Measurements from ENCODE around the gene MAMLD1.

The MAMLD1 gene

DNA sequence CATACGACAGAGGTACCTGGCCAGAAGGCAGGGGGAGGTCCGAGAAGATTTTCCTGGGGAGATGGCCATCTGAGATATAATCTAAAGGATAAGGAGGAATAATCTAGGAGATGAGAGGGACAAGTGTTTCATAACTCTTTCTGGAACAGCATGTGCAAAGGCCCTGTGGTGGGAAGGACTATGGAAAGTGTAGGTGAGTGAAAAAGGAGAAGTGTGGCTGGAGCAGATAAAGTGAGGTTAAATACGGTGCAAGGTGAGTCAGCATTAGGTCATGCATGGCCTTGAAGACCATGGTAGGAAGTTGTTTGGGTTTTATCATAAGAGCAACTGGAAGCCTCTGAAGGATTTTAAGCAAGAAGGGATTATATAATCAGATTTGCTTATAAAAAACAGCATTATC is 170.7 kb downstream of the MAMLD1 start:
- DNase-seq (ENCODE audit: low read depth) = no peak

DNA sequence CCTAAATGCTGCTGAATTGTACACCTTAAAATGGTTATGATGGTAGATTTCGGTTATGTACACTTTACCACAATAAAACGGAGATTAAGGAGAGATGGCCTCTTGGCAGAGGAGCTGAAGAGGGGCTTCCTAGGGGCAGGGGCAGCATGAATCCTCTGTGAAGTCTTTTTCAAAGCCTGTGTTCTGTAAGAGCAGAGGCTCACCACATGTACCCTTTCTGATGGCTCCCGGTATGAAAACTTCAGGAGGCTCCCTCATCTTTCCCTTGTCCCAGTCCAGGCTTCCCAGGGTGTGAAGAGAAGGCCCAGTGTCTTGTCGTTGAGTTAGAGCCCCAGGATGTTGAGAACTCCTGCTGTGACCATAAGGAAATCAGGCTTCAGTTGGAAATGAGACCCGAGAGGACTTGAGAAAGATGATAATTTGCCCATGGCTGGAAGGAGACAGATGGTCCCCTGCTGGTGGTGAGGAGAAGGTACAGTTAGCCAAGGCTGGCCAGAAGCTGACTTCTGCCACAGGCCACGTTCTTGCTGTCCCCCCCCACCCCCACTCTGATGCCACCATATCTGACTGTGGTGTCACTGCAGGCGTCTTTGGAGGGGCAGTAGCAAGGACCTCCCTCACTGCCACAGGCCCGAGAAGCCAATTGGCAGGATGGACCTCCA is 173.5 kb downstream of the MAMLD1 start:
- DNase-seq (ENCODE audit: low read depth) = no peak

DNA sequence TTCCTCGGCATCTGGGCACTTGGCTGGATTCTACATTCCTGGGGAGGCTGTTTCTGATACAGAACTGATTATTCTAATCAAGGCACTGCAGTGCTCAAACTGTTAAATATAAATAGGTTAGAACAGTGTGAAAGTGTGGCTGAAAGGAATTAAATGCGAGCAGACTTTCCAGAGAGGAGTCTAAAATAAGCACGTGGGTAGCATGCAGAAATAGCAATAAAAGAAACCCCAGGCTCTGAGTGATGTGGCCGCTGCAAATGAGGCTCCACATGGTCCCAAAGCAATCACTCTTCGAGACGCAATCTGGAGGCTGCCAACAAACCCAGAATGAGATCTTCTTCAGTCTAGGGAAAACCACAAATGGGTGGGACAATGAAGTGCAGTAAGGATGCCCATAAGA is 174.7 kb downstream of the MAMLD1 start:
- no peak for DNase-seq (ENCODE audit: low read depth)

DNA sequence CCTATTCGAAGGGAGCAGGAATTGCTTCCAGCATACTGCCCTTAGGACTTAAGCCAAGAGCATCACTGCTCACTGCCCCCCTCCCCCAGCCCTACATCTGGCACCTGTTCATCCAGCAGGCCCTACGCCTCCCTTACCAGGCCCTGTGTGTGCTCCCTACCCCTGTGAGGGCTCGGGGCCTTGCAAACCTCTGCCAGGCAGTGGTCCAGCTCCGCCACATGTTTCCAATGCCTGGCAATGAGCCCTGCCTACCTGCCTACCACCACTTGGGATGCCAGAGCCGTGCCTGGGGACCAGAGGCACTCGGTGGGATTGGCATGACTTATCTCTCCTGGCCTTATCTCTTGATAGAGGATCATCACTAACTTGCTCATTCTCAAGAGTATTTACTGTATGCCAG is 177.8 kb downstream of the MAMLD1 start:
- DNase-seq (ENCODE audit: low read depth) = no peak

DNA sequence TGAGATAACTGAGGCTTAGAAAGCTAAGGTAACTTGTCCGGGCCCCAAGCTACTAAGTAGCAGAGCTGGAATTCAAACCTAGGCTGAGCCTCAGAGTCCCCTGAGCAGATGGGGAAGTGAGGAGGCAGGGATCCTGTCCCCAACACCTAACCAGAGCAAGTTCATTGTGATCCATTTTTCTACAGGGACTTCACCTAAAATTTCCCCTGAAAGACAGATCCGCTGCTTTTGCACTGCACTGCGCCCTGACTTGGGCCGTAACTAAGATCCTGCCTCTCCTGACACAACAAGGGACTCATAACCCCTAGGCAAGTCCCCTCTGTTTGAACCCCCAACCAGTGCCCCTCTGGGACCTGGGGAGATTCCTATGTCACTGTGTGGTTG is 179.7 kb downstream of the MAMLD1 start:
- DNase-seq (ENCODE audit: low read depth) = no peak

DNA sequence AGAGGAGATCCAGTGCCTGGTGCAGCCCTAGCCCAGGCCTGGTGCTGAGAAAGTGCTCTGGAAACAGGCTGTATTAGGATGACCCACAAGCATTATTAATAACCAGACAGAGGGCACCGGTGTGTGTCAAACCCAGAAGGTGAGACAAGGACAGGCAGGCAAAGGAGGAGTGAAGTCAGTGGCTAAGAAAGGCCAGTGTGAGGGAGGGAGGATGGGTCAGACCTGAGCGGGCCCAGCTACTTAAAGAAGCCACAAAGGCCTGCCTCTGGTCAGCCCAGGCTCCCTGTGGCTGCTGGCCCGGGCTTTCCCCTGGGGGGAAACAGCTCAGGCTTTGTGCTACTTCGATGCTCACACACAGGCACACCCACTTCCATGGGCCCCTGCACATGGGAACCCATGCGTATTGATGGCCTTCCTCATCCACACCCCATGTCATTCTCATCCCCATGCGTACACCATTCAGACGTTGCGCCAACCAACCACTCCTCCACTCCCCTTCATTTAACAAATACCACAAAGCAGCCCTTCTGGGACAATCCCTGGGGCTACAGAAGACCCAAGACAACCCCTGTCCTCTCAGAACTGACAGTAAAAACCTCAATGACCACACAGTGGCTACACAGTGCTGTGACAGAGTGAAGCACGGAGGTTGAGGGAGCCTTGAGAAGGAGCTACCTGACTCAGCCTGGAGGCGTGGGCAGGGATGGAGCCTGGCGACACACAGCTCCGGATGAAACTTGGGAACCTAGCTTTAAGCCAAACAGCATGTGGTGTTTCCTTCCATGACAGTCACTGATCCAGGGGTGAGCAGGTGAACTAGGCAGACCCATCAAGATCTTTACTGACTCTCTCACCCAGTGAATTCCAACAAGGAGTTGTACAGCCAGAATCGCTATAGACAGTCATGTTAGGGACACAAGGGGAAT is 180.4 kb downstream of the MAMLD1 start:
- DNase-seq (ENCODE audit: low read depth) = no peak

DNA sequence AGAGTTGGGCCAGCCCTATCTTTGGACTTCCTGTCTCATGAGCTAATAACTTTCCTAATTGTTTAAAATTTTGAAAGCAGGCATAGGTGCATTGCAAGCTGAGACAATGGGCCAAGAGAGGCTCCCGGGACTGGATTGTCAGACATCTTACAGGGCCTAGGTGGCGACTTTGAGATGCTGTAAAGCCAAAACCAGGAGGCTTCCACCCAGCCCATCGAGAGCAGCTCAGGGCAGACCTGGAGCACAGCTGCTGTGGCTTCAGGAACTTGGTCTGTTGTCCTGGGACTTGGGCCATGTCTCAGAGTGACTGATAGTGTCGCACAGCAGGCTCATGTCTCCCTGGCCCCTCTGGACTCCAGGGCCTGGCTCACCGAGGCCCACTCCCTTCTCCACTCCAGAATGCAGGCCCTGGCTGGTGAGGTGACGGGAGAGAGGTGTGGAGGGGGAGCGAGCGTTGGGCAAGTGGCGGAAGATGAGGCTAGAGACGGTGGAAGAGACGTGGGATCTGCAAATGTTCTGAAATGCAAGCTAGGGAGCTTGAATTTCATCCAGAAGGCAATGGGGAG is 181.2 kb downstream of the MAMLD1 start:
- no peak for DNase-seq (ENCODE audit: low read depth)

DNA sequence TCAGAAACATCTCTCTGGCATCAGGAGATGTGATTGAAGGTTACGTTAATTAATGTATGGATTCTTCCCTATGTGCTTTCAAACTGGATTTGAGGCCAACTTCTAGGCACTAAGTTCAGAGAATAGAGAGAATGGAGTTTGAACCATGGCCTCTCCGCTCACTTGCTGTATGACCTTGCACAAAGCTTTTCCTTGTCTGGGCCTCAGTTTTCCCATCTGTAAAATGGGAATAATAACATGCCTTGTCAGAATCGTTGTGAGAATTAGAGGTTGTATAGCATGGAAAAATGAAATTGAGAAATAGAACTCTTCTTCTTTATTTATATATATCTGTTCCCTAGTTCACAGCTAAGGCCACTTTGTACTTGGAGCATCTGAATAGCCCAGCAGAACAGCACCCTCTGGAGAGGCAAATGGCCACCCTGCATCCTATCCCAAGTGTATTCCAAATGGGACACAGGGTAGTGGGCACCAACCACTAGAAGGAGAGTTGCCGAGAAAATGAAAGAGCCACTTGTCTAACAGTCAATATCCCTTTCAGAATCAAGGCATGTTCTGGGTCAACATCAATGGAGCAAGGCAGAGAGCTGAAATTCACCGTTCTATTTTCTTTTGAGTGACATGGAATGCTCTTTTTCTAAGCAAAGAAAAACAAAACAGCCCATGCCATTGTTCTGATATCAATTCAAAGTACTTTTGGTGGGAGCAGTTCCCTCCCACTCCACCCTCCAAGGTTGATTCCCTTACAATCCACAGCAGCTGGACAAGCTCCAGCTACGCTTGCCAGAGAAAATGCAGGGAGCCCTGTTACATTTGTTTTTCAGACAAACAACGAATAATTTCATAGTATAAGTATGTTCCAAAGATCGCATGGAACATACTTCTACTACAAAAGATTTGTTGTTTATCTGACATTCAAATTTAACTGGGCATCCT is 182.0 kb downstream of the MAMLD1 start:
- no peak for DNase-seq (ENCODE audit: low read depth)

DNA sequence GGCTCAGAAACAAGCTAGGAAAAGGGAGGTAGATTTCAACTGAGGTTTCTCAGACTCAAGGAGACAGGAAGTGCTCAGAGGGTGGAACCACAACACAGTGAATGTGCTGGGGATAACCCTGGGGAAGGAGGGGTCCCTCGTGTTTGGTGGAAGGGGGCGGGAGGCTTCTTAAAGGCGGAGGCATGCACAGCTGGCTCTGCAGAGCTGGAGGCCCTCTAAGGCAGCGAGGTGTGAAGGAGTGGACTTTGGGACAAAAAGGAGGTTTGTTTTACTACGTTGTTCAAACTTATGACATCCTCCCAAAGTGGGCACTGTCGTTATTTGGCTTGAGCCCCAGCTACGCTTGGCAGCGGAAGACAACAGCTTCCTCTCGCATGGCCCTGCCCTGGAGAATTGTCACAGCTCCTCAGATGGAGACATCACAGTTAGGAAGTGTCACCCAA is 183.6 kb downstream of the MAMLD1 start:
- no peak for DNase-seq (ENCODE audit: low read depth)

DNA sequence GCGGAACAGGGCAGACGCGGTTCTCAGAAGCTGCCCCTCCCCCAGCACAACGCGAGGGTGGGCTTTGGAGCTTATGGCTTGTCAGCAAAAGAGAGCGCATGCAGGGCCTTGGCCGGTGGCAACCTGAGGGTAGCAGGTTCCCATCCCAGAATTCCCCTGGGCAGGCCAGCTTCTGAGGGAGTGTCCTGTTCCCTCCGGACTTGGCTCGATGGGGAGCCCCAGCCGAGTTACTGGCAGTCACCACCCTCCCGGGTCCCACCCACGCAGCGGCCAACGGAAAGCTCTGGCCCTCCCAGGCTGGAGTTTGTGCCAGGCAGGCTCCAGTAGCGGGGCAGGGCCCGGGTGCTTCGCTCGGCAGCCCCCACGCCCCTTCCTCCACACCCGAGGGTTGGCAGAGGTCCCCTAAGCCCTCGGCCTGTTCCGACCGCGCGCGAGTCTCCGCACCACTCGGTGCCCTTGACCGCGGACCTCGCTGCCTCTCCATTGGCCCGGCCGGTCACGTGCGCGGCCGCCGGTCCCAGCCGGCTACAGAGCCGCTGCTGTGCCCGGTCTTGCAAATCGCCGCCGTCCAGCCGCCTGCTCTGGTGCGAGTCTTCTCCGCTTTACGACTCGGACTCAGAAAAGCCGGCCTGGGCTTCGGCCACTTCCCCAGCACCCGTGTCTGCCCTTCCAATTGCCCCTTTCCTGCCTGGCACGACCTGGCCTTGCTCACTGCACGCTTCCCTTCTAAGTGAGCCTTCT is 184.4 kb downstream of the MAMLD1 start:
- DNase-seq (ENCODE audit: low read depth) = no peak

DNA sequence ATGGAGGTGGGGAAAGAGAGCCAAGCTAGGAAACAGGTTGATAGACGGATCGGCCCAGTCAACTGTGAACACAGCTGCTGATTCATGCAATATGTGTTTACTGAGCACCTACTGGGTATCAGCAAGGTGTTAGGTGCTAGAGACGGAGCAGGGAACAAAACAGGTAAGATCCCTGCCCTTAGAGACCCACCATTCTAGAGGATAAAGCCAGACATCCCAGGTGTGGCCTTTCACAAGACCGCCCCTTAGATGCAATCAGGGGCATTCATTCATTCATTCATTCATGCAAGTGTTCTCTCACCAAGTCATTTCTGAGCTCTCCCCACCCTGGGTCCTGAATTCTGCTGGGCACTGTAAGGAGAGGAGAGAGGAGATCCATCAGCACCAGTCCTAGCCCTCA is 185.1 kb downstream of the MAMLD1 start:
- no peak for DNase-seq (ENCODE audit: low read depth)

DNA sequence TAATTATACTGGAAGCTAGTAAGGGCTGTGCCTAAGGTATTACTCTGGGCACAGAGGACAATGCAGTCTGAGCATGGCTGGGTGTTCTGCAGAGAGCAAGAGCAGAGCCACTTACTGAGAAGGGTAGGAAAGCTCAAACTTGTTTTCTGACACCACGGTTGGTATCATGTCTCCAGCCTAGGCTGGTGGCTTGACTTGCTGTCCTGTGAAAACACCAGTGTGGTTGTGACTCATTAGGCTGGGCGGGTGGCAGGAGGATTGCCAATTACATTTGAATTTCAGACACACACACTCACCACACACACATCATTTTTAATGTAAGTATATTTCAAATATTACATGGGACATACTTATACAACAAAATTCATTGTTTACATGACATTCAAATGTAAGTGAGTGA is 185.6 kb downstream of the MAMLD1 start:
- DNase-seq (ENCODE audit: low read depth) = no peak

DNA sequence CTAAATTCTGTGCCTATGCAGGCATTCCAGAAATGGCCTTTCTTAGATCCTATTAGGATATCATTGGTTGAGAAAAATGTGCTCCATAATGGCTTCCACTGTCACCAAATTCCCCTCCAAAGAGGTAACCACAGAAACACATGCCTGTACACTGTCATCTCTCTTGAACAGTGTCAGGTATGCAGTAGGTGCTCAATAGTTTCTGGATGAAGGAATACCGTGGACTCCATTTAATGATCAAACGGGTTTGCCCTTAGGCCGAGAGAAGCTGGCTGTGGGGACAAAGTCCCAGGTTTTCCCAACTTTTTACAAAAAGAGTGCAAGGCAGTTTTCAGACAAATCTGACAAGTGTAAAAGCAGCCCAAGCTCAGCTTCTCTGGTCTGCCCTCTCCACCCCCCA is 188.8 kb downstream of the MAMLD1 start:
- DNase-seq (ENCODE audit: low read depth) = no peak

DNA sequence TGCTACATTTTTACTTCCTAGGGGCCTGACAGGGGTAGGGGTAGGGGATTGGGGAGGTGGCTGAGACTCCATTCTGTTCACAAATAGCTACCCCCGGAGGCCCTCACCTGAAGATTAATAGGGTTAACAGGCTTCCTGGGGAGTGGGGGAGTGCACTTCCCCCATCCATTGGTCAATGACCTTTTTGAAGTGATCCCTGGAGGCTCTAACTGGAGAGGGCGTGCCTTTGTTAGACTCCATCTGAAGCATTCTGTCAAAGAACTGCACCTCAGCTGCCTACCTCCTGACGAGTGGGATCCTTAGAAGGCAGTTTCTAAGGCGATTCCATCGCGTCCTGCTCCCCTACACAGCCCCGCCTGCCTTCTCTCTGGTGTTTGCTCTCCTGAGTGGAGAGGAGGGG is 195.3 kb downstream of the MAMLD1 start:
- DNase-seq (ENCODE audit: low read depth) = no peak
